Lower leg skin (tissue), 3 donors: ENCODE data around the gene RASGRP4.
"Not testable (repeated sequence)": the region's sequence is repeated elsewhere in the genome, so short reads cannot be mapped to it uniquely, and the experiment has no call there.

Source experiments
- CTCF ChIP-seq, 3 donors: fragments of 450-650 bp; IDR thresholded peaks; one replicate each; pipeline ENCODE4 v1.5.1; 2016; ENCODE audit warnings: antibody characterized with exemption in 3 of 3, mild to moderate bottlenecking in 3 of 3, moderate library complexity in 2 of 3
- POLR2A ChIP-seq, 2 donors: fragments of 450-650 bp; IDR thresholded peaks; one replicate each; pipeline ENCODE4 v1.6.1; 2016 to 2017; ENCODE audit warnings: antibody characterized with exemption in 2 of 2, mild to moderate bottlenecking in 1 of 2, moderate library complexity in 1 of 2

- not testable (repeated sequence) for TF ChIP-seq CTCF, POLR2A (IDR thresholded peaks at IDR 0.05)
These were observed 14.1 kb downstream of the RASGRP4 start for GRCh38 chr19:38411898-38412297.
